DOHH2 (cell line): ENCODE measurements around the gene SH3RF3.

ENCODE experiments used
- H3F3A ChIP-seq: fragments of 200-600 bp; sonication (generic), shearing (Covaris generic); 2 replicates; pipeline ENCODE4 v1.6.0; 2016; ENCODE audit warnings: antibody characterized with exemption, mild to moderate bottlenecking; ENCODE audit not compliant: control insufficient read depth, insufficient read depth
- H3K27ac ChIP-seq: fragments of 200-600 bp; sonication (generic); 2 replicates; pipeline ENCODE4 v1.5.1; 2014; ENCODE audit warnings: low read depth, mild to moderate bottlenecking, low read length, moderate library complexity
- H3K27me3 ChIP-seq: fragments of 200-600 bp; sonication (generic); 2 replicates; pipeline ENCODE4 v1.6.1; 2014; ENCODE audit warnings: mild to moderate bottlenecking, low read length, mixed read lengths; ENCODE audit not compliant: control insufficient read depth
- H3K36me3 ChIP-seq: fragments of 200-600 bp; sonication (generic); 2 replicates; pipeline ENCODE4 v1.6.1; 2014; ENCODE audit warnings: mild to moderate bottlenecking, low read length, moderate library complexity, mixed read lengths; ENCODE audit not compliant: control insufficient read depth
- H3K4me1 ChIP-seq: fragments of 200-600 bp; sonication (generic); 2 replicates; pipeline ENCODE4 v1.6.1; 2014; ENCODE audit warnings: mild to moderate bottlenecking, low read length, mixed read lengths; ENCODE audit not compliant: control insufficient read depth
- H3K4me2 ChIP-seq: fragments of 200-600 bp; sonication (generic); 2 replicates; pipeline ENCODE4 v1.6.0; 2014; ENCODE audit warnings: mild to moderate bottlenecking, low read length, moderate library complexity
- H3K4me3 ChIP-seq: fragments of 200-600 bp; sonication (generic); 2 replicates; pipeline ENCODE4 v1.5.1; 2014; ENCODE audit warnings: mild to moderate bottlenecking, low read length, mixed read lengths
- H3K79me2 ChIP-seq: fragments of 200-600 bp; sonication (generic); 2 replicates; pipeline ENCODE4 v1.6.1; 2014; ENCODE audit warnings: mild to moderate bottlenecking, low read length, mixed read lengths; ENCODE audit not compliant: control insufficient read depth
- H3K9me2 ChIP-seq: fragments of 200-600 bp; sonication (generic); replicated peaks from 2 replicates; pipeline ENCODE4 v1.6.1; 2014; ENCODE audit warnings: mild to moderate bottlenecking, low read length, mixed read lengths; ENCODE audit not compliant: control insufficient read depth
- H3K9me3 ChIP-seq: fragments of 200-600 bp; sonication (generic); 2 replicates; pipeline ENCODE4 v1.6.1; 2014; ENCODE audit warnings: antibody characterized with exemption, low read length, mixed read lengths; ENCODE audit not compliant: control insufficient read depth, insufficient read depth
- H4K20me1 ChIP-seq: fragments of 200-600 bp; sonication (generic); 2 replicates; pipeline ENCODE4 v1.6.0; 2014; ENCODE audit warnings: low read depth, mild to moderate bottlenecking, antibody characterized with exemption, low read length, moderate library complexity; ENCODE audit not compliant: control insufficient read depth, insufficient read depth
- EZH2phosphoT487 ChIP-seq: fragments of 200-600 bp; sonication (generic); IDR thresholded peaks from 2 replicates; pipeline ENCODE4 v1.6.1; 2017; ENCODE audit warnings: borderline replicate concordance, mild to moderate bottlenecking, antibody characterized with exemption, low read length, moderate library complexity, mixed read lengths
- TF ChIP-seq, protein P1 (sequence below): fragments of 200-600 bp; sonication (generic); IDR thresholded peaks from one replicate; pipeline ENCODE4 v1.5.1; 2014; ENCODE audit warnings: antibody characterized with exemption, mild to moderate bottlenecking, low read depth, low read length; ENCODE audit not compliant: poor library complexity, severe bottlenecking

Gene SH3RF3

DNA sequence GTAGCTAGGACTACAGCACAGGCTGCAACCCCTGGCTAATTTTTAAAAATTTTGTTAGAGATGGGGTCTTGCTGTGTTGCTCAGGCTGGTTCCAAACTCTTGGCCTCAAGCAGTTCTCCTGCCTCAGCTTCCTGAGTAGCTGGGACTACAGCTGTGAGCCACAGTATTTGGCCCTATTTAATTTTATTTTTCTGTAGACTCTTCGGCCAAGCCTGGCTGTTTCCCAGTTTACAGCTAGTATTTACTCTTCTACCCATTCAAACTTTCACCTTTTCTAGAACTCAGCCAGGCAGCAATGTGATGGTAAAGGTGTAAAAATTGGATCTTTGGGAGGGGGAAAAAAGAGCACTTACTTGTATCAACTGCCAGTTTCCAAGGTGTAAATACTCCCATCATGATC, 35.3 kb downstream of the SH3RF3 start:
- TF ChIP-seq, protein P1, sequence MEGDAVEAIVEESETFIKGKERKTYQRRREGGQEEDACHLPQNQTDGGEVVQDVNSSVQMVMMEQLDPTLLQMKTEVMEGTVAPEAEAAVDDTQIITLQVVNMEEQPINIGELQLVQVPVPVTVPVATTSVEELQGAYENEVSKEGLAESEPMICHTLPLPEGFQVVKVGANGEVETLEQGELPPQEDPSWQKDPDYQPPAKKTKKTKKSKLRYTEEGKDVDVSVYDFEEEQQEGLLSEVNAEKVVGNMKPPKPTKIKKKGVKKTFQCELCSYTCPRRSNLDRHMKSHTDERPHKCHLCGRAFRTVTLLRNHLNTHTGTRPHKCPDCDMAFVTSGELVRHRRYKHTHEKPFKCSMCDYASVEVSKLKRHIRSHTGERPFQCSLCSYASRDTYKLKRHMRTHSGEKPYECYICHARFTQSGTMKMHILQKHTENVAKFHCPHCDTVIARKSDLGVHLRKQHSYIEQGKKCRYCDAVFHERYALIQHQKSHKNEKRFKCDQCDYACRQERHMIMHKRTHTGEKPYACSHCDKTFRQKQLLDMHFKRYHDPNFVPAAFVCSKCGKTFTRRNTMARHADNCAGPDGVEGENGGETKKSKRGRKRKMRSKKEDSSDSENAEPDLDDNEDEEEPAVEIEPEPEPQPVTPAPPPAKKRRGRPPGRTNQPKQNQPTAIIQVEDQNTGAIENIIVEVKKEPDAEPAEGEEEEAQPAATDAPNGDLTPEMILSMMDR, result no peak
- TF ChIP-seq EZH2phosphoT487, result no peak
- Histone ChIP-seq H3F3A (no peaks in the 10 kb centered on the region), H3K4me2 (no peak overlapping the region), H3K79me2 (no peaks in the 10 kb centered on the region), H3K36me3 (no peaks in the 10 kb centered on the region), H3K4me1 (no peaks in the 10 kb centered on the region), H3K27ac (no peak overlapping the region), H3K9me3 (no peaks in the 10 kb centered on the region), H3K9me2 (no peaks in the 10 kb centered on the region), H4K20me1 (no peaks in the 10 kb centered on the region), H3K4me3 (no peak overlapping the region), H3K27me3 (peaks cover 15% of the 10 kb centered on the region)

DNA sequence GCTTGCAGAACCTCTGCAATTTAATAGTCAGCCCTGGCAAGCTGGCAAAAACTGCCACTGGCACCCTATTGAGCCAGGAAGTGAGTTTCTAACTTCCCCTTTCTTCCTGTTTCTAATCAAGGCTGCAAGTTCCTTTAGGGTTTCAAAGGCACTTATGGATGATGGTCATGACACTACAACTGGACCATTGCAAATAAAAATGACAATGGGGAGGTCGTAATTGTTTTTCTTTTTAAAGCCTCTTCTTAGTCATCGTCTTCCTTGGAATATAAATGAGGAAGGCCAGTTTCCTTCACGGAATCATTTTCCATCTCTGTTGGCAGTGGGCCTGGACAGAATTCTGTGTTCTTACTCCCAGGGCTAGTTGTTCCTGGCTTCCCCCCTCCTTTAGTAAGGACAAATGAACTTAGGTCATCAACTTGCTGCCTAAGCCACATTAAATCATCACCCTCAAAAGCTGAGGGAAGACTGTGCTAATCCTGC, 35.8 kb downstream of the SH3RF3 start:
- Histone ChIP-seq H3K9me3 (no peaks in the 10 kb centered on the region), H3K4me3 (no peak overlapping the region), H3K4me1 (no peaks in the 10 kb centered on the region), H4K20me1 (no peaks in the 10 kb centered on the region), H3K9me2 (no peaks in the 10 kb centered on the region), H3K27ac (no peak overlapping the region), H3K79me2 (no peaks in the 10 kb centered on the region), H3K4me2 (no peak overlapping the region), H3F3A (no peaks in the 10 kb centered on the region), H3K36me3 (no peaks in the 10 kb centered on the region), H3K27me3 (peaks cover 17% of the 10 kb centered on the region)
- TF ChIP-seq EZH2phosphoT487, result no peak

DNA sequence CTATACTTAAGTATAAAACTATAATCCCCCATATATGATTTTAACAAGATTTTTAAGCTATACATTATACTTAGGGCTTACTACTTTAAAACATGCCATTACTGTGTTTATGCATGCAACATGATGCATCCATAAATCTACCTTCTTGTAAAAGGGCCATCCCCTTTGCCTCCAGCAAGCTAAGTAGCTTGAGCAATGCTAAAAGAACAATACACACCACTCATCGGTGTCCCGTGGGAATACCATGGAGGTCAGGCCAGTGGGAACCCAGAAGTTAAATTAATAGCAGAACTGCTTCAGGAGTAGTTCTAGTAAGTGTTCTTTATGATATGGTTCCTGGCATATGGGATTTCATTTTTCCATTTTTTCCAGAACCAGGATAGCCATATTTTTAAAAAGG, 37.8 kb downstream of the SH3RF3 start:
- Histone ChIP-seq H3K4me2 (no peak overlapping the region), H4K20me1 (no peaks in the 10 kb centered on the region), H3F3A (no peaks in the 10 kb centered on the region), H3K9me2 (no peaks in the 10 kb centered on the region), H3K27ac (no peak overlapping the region), H3K79me2 (no peaks in the 10 kb centered on the region), H3K36me3 (no peaks in the 10 kb centered on the region), H3K27me3 (peaks cover 17% of the 10 kb centered on the region), H3K4me1 (no peaks in the 10 kb centered on the region), H3K9me3 (no peaks in the 10 kb centered on the region), H3K4me3 (no peak overlapping the region)
- TF ChIP-seq EZH2phosphoT487, result no peak

DNA sequence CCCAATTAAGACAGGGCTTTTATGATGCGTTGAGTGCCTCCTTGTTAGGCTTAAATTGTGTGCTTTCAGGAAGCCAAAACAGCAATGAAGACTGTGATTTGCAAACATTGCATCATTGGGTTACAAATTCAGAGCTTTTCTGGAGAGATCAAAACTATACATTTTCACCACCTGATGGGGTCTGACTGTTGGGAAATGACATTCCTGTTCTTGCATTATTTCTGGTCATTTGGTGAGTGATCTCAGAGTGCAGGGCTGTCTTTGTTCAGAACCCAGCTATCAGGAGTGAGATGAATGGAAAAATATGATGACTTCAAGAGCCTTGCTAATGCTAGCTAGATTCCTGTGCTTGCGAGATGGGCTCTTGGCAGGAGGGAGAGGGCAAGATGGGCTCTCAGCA, 39.1 kb downstream of the SH3RF3 start:
- no peaks in the 10 kb centered on the region for H3K9me2 ChIP-seq
- TF ChIP-seq, protein P1, result no peak
- no peak for TF ChIP-seq EZH2phosphoT487
- H3K4me3 ChIP-seq, result no peak overlapping the region
- no peaks in the 10 kb centered on the region for H3F3A ChIP-seq
- no peak overlapping the region for H3K4me2 ChIP-seq
- H3K27ac ChIP-seq, result no peak overlapping the region
- H3K4me1 ChIP-seq, result no peaks in the 10 kb centered on the region
- H3K27me3 ChIP-seq, result peaks cover 17% of the 10 kb centered on the region
- H3K79me2 ChIP-seq, result no peaks in the 10 kb centered on the region
- no peaks in the 10 kb centered on the region for H4K20me1 ChIP-seq
- no peaks in the 10 kb centered on the region for H3K9me3 ChIP-seq
- H3K36me3 ChIP-seq, result no peaks in the 10 kb centered on the region
